ENCODE data around the gene ALDH1L1. TPM values are rescaled to one million over a fixed set of nuclear protein-coding genes. Genes with fewer than 3 reads are reported as not detected.
"Not testable (repeated sequence)": the region's sequence is repeated elsewhere in the genome, so short reads cannot be mapped to it uniquely, and the experiment has no call there.

Gene ALDH1L1
- total RNA-seq, 4 donors from 2014 or later, result 2.3 to 8.1 (median 6.0) TPM

- DNase-seq (ENCODE audit: low spot score in 2 of 2), result peak in 1 of 2 donors; percentile 39
- 95 to 98% methylated on average over 8 of the region's 8 CpGs for WGBS, 2 donors
- H3K4me3 ChIP-seq (ENCODE audit: low read depth, poor library complexity, severe bottlenecking), result no peak overlapping the region
- intact Hi-C loops (cut with DNase I; ENCODE audit: low total_unique reads), result no loop called here
- TF ChIP-seq POLR2A (IDR thresholded peaks at IDR 0.05) (no peak), CTCF (IDR thresholded peaks at IDR 0.05) (no peak)
These were observed 112.4 kb downstream of the ALDH1L1 start for GRCh38 chr3:126067959-126068358.

- DNase-seq (ENCODE audit: low spot score in 2 of 2); H3K4me3 ChIP-seq (ENCODE audit: low read depth, poor library complexity, severe bottlenecking); intact Hi-C loops (cut with DNase I; ENCODE audit: low total_unique reads): not testable (repeated sequence)
- 93 to 97% methylated on average over 6 of the region's 6 CpGs for WGBS, 2 donors
These were observed 113.7 kb downstream of the ALDH1L1 start for GRCh38 chr3:126066676-126067075.

DNA sequence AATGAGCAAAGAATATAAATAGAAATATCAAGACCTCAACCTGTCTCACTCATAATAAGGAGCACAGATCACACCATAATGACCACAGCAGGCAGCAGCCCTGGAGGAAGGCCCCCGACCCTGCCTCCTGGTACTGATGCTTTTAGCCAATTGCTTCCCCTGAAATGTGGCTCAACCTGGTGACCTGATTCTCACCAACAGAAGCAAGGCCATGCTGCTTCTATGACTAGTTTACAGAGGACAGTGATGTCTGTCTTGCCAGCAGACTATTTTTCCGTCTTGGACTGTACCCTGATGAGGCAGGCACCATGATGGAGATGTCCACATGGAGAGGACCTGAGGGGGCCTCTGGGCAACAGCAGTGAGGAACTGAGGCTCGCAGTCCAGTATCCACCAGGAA, 114.5 kb downstream of the ALDH1L1 start:
- no peak overlapping the region for H3K4me3 ChIP-seq (ENCODE audit: low read depth, poor library complexity, severe bottlenecking)
- no peak for TF ChIP-seq CTCF (IDR thresholded peaks at IDR 0.05)
- TF ChIP-seq POLR2A (IDR thresholded peaks at IDR 0.05), result no peak
- 76 to 94% methylated on average over 3 of the region's 3 CpGs for WGBS, 2 donors
- peak in 1 of 2 donors; percentile 70 for DNase-seq (ENCODE audit: low spot score in 2 of 2)
- intact Hi-C loops (cut with DNase I; ENCODE audit: low total_unique reads), result no loop called here

DNA sequence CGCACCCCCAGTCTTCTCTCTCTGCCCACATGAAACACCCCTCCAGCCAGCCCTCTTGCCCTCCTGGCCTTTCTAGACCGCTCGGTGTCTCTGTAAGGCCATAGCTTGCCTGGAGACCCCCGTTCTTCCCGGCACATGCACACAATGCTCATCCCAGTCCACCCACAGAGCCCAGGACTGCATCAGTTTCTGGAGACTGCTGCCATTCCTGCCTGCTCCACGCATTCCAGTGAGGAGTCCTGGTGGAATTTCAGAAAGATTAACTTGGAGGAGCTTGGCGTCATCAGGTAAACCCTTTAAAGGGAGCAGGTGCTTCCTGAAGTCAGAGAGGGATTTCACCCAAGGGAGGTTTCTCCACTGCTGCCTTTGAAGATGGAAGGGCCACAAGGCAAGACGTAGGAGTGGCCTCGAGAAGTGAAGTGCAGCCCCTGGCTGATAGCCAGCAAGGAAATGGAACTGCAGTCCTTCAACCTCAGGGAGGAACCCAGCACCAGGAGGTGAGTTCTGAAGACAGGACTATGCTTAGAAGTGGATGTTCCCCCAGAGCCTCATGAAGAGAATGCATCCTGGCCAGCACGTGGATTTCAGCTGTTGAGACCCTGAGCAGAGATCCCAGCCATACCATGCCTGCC, 115.6 kb downstream of the ALDH1L1 start:
- intact Hi-C loops (cut with DNase I; ENCODE audit: low total_unique reads), result no loop called here
- TF ChIP-seq CTCF (IDR thresholded peaks at IDR 0.05), result no peak
- TF ChIP-seq POLR2A (IDR thresholded peaks at IDR 0.05), result no peak
- H3K4me3 ChIP-seq (ENCODE audit: low read depth, poor library complexity, severe bottlenecking), result no peak overlapping the region
- DNase-seq (ENCODE audit: low spot score in 2 of 2), result peak in 1 of 2 donors; percentile 65
- WGBS, 2 donors, result 59 to 71% methylated on average over 10 of the region's 10 CpGs

- 89 to 90% methylated on average over 7 to 8 of the region's 8 CpGs for WGBS, 2 donors
- intact Hi-C loops (cut with DNase I; ENCODE audit: low total_unique reads), result no loop called here
- TF ChIP-seq CTCF (IDR thresholded peaks at IDR 0.05), result no peak
- no peak for TF ChIP-seq POLR2A (IDR thresholded peaks at IDR 0.05)
These were observed 116.9 kb downstream of the ALDH1L1 start for GRCh38 chr3:126063358-126063965.

GRCh38 chr3:126061301-126062032, 118.9 kb downstream of the ALDH1L1 start:
- 87 to 92% methylated on average over 8 of the region's 8 CpGs for WGBS, 2 donors
- intact Hi-C loops (cut with DNase I; ENCODE audit: low total_unique reads), result no loop called here
- TF ChIP-seq CTCF (IDR thresholded peaks at IDR 0.05), result no peak
- TF ChIP-seq POLR2A (IDR thresholded peaks at IDR 0.05), result no peak
- DNase-seq (ENCODE audit: low spot score in 2 of 2), result peak in 1 of 2 donors; percentile 73
- no peak overlapping the region for H3K4me3 ChIP-seq (ENCODE audit: low read depth, poor library complexity, severe bottlenecking)

More at GRCh38 chr3:126063358-126063965, 116.9 kb downstream of the ALDH1L1 start:
- H3K4me3 ChIP-seq (ENCODE audit: low read depth, poor library complexity, severe bottlenecking), result no peak overlapping the region
- peak in 1 of 2 donors; percentile 77 for DNase-seq (ENCODE audit: low spot score in 2 of 2)
